Cardiac muscle cell (in vitro differentiated cells and primary cell): Measurements from ENCODE around the gene SLC27A2. TPM values are rescaled to one million over a fixed set of nuclear protein-coding genes. Genes with fewer than 3 reads are reported as not detected.
"Not testable (repeated sequence)": the region's sequence is repeated elsewhere in the genome, so short reads cannot be mapped to it uniquely, and the experiment has no call there.

Experiments used
- DNase-seq, 2 donors: peaks; one replicate each; pipeline versions ENCODE4 v3.0.0 to v3.0.0-alpha.2; 2010 to 2017; ENCODE audit warnings: low read depth in 1 of 2, low spot score in 1 of 2
- H3K27ac ChIP-seq: fragments of 200-600 bp; sonication (generic); 2 replicates; pipeline ENCODE4 v1.5.1; 2016
- H3K27me3 ChIP-seq: fragments of 200-600 bp; sonication (generic); 2 replicates; pipeline ENCODE4 v1.6.0; 2016; ENCODE audit warnings: control low read depth
- H3K36me3 ChIP-seq: fragments of 200-600 bp; sonication (generic); 2 replicates; pipeline ENCODE4 v1.5.1; 2016; ENCODE audit warnings: control low read depth
- H3K4me1 ChIP-seq: fragments of 200-600 bp; sonication (generic); 2 replicates; pipeline ENCODE4 v1.8.1; 2017; ENCODE audit warnings: low read depth, mild to moderate bottlenecking, mixed run types
- H3K4me3 ChIP-seq: fragments of 200-600 bp; sonication (generic); 2 replicates; pipeline ENCODE4 v1.5.1; 2016; ENCODE audit warnings: mild to moderate bottlenecking
- H3K9me3 ChIP-seq: fragments of 200-600 bp; sonication (generic); 2 replicates; pipeline ENCODE4 v1.5.1; 2017; ENCODE audit warnings: low read depth, mild to moderate bottlenecking, control low read depth
- polyA plus RNA-seq: library from polyadenylated mRNA; unstranded; fragments of >200 nt; fragmentation: Nextera tagmentation; extraction: Ambion mirVana; gene quantifications from 2 replicates; pipeline ENCODE4 v1.2.1, GENCODE V29; 2016
- total RNA-seq: library from RNA; depleted of rRNA; stranded (reverse); fragments of >200 nt; gene quantifications from 2 replicates; pipeline ENCODE4 v1.2.3, GENCODE V29; 2016
- TF ChIP-seq, protein P1 (sequence below): IDR thresholded peaks from 2 replicates; pipeline ENCODE4 v1.5.1; 2012; ENCODE audit warnings: low read depth, mild to moderate bottlenecking, low read length

Gene SLC27A2
- total RNA-seq (not detected in 2 replicates), polyA plus RNA-seq (not detected in 2 replicates)

DNA sequence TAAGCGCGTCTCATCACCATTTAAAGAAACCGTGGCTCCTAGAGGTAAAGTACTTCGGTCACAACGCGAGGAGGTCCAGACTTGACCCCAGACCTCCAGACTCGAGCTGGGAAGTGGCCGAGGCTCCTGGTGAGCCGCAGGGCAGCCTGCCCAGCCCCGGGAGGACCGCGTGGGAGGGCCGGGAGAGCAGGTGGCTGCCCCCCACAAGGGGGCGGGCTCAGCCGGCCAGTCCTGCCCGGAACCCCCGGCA, at the start of gene SLC27A2:
TSS of gene SLC27A2 (plus strand) at position 228 of the 250 bp plus-strand sequence. CDS start 232 bp downstream, outside the sequence.
- Histone ChIP-seq H3K4me1 (no peaks in the 10 kb centered on the region), H3K9me3 (no peaks in the 10 kb centered on the region), H3K4me3 (peak within 1 kb of the TSS; percentile 46), H3K27me3 (peaks cover 93% of the 10 kb centered on the region), H3K36me3 (no peaks in the 10 kb centered on the region), H3K27ac (no peak within 1 kb of the TSS)
- TF ChIP-seq, protein P1, sequence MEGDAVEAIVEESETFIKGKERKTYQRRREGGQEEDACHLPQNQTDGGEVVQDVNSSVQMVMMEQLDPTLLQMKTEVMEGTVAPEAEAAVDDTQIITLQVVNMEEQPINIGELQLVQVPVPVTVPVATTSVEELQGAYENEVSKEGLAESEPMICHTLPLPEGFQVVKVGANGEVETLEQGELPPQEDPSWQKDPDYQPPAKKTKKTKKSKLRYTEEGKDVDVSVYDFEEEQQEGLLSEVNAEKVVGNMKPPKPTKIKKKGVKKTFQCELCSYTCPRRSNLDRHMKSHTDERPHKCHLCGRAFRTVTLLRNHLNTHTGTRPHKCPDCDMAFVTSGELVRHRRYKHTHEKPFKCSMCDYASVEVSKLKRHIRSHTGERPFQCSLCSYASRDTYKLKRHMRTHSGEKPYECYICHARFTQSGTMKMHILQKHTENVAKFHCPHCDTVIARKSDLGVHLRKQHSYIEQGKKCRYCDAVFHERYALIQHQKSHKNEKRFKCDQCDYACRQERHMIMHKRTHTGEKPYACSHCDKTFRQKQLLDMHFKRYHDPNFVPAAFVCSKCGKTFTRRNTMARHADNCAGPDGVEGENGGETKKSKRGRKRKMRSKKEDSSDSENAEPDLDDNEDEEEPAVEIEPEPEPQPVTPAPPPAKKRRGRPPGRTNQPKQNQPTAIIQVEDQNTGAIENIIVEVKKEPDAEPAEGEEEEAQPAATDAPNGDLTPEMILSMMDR: peak; percentile 16
- DNase-seq: peak in 1 of 2 donors; percentile 23

DNA sequence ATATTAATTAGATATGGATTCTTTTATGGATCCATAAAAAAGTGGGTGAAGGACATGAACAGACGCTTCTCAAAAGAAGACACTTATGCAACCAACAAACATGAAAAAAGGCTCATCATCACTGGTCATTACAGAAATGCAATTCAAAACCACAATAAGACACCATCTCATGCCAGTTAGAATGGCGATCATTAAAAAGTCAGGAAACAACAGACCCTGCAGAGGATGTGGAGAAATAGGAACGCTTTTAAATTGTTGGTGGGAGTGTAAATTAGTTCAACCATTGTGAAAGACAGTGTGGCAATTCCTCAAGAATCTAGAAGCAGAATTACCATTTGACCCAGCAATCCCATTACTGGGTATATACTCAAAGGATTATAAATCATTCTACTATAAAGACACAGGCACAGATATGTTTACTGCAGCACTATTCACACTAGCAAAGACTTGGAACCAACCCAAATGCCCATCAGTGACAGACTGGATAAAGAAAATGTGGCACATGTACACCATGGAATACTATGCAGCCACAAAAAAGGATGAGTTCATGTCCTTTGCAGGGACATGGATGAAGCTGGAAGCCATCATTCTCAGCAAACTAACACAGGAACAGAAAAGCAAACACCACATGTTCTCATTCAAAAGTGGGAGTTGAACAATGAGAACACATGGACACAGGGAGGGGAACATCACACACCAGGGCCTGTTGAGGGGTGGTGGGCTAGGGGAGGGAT, 49.6 kb upstream of the SLC27A2 start:
- not testable (repeated sequence) for H3K27ac ChIP-seq, H3K9me3 ChIP-seq, H3K36me3 ChIP-seq, H3K4me3 ChIP-seq, DNase-seq, H3K27me3 ChIP-seq
- H3K4me1 ChIP-seq: peaks cover 10% of the 10 kb centered on the region

DNA sequence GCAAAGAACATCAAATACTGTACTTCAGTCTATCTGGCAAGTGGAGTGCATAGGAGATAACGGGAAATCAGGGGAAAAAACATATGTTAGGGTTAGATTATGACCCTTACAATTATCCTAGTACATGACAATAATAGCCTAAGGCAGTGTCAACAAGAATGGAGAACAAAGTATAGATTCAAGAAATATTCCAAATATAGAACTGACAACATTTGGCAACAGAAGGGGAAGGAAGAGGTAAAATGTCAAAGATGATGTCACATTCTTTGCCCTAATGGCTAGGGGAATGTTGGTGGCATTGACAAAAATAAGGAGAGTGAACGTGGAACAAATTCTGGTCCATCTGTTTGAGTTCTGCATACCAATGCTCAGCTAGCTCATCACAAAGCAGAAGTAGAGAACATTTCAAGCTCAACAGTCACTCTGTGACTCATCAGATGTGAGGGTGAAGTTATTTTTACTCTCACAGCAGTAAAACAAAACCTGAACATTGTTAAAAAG, 47.4 kb upstream of the SLC27A2 start:
- Histone ChIP-seq H3K36me3 (no peaks in the 10 kb centered on the region), H3K4me1 (peaks cover 10% of the 10 kb centered on the region), H3K4me3 (no peak overlapping the region), H3K9me3 (no peaks in the 10 kb centered on the region), H3K27ac (no peak overlapping the region), H3K27me3 (no peaks in the 10 kb centered on the region)
- DNase-seq: peak in 1 of 2 donors; percentile 68
- TF ChIP-seq, protein P1: no peak

DNA sequence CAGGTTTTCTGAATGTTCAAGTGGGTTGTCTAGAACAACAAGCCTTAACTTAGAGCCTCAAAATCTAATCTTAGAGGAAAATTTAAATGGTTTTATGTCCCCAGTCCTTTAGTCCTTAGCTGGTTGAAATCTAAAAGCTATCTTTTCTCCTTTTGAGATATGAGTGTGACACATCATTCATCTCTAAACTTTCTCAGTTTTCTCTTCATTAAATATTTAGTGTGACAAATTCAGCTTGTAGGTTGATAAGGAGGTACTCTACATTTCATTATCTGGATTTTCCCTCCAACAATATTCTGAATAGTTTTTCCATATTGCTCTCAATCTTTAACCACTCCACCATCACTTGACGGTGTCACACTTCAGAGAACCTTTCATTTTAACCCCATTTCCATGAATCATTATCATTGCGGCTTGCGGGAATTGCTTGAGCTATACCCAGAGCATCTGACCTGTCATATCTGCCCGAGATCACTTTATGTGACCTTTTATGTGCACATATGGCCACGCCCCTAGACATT, 46.9 kb upstream of the SLC27A2 start:
- Histone ChIP-seq H3K9me3 (no peaks in the 10 kb centered on the region), H3K36me3 (no peaks in the 10 kb centered on the region), H3K4me3 (no peak overlapping the region), H3K27me3 (no peaks in the 10 kb centered on the region), H3K4me1 (peaks cover 10% of the 10 kb centered on the region), H3K27ac (no peak overlapping the region)
- no peak for DNase-seq
- TF ChIP-seq, protein P1: no peak

DNA sequence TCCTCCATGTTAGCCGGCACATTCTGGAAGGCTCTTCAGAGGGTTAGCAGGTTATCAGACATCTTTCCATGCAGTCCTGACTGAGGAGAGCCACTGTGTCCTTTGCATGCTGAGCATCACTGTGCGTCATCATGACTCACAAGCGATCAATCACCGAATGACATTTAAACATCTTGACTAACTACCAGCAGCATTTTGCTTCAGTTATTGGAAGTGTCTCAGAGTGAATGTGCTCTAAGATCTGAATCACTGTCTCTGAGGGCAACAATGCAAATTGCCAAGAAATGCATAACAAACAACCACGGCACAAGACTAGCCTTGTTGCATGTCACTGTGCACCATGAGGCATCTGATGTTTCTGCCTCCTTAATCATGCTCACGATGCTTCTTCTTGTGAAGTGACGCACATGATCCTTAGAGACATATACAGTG, 44.6 kb upstream of the SLC27A2 start:
- no peak overlapping the region for H3K4me3 ChIP-seq
- TF ChIP-seq, protein P1: no peak
- no peaks in the 10 kb centered on the region for H3K36me3 ChIP-seq
- DNase-seq: peak in 1 of 2 donors; percentile 41
- H3K27me3 ChIP-seq: no peaks in the 10 kb centered on the region
- H3K4me1 ChIP-seq: peaks cover 10% of the 10 kb centered on the region
- H3K9me3 ChIP-seq: no peaks in the 10 kb centered on the region
- H3K27ac ChIP-seq: no peak overlapping the region

DNA sequence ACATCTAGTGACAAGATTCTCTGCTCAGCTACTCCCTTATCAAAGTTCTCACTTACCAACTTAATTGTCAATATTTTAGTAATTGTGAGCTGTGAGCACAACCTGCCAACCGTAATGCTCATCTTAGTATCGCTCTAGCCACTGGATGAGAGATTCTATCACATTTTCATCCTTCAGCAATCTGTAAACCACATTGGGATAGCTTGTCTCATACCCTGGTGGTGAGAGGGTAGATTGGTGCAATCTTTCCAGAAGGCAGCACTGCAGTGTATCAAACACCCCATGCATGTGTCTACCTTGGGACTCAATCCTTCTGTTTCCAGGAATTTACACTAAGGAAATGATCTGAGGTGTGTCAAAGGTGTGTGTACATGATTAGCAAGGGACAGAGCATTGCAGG, 44.1 kb upstream of the SLC27A2 start:
- DNase-seq: no peak
- H3K27me3 ChIP-seq: no peaks in the 10 kb centered on the region
- H3K9me3 ChIP-seq: no peaks in the 10 kb centered on the region
- H3K4me1 ChIP-seq: peaks cover 10% of the 10 kb centered on the region
- no peaks in the 10 kb centered on the region for H3K36me3 ChIP-seq
- no peak overlapping the region for H3K27ac ChIP-seq
- TF ChIP-seq, protein P1: no peak
- no peak overlapping the region for H3K4me3 ChIP-seq
